HK-2 (cell line): ENCODE data around the gene PPIL4.
A peak's percentile ranks its signal among the peaks of the same experiment; 100 is the strongest.

Experiments
- DNase-seq: peaks from one replicate; pipeline ENCODE4 v3.0.0-alpha.2; 2018; ENCODE audit not compliant: unreplicated experiment

The PPIL4 gene, protein sequence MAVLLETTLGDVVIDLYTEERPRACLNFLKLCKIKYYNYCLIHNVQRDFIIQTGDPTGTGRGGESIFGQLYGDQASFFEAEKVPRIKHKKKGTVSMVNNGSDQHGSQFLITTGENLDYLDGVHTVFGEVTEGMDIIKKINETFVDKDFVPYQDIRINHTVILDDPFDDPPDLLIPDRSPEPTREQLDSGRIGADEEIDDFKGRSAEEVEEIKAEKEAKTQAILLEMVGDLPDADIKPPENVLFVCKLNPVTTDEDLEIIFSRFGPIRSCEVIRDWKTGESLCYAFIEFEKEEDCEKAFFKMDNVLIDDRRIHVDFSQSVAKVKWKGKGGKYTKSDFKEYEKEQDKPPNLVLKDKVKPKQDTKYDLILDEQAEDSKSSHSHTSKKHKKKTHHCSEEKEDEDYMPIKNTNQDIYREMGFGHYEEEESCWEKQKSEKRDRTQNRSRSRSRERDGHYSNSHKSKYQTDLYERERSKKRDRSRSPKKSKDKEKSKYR

GRCh38 chr6:149545754-149546471 lies at the start of gene PPIL4:
Gene PPIL4, minus strand, starts transcription at chr6:149546043. Its CDS starts 38 bp downstream, at chr6:149546005.
- peak; percentile 92 for DNase-seq

GRCh38 chr6:149593408-149593807 lies 47.6 kb upstream of the PPIL4 start:
- DNase-seq, result peak; percentile 6

- DNase-seq, result no peak
These were observed 47.1 kb upstream of the PPIL4 start for GRCh38 chr6:149592983-149593382.

- no peak for DNase-seq
These were observed 40.3 kb upstream of the PPIL4 start for GRCh38 chr6:149586149-149586548.

DNA sequence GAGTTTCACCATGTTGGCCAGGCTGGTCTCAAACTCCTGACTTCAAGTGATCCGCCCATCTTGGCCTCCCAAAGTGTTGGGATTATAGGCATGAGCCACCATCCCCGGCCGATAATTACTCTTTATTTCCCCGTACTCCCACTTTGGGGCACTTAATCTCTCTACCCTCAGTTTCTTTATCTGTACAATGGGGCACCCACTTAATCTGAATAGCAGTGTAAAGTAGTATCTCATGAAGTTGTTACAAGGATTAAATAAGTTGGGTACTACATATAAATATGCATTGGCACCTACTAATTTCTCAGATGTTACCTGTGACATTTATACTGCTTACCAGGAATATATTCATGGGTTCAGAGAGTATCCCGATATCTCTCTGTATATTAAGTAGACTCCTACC lies 35.5 kb upstream of the PPIL4 start:
- no peak for DNase-seq

DNA sequence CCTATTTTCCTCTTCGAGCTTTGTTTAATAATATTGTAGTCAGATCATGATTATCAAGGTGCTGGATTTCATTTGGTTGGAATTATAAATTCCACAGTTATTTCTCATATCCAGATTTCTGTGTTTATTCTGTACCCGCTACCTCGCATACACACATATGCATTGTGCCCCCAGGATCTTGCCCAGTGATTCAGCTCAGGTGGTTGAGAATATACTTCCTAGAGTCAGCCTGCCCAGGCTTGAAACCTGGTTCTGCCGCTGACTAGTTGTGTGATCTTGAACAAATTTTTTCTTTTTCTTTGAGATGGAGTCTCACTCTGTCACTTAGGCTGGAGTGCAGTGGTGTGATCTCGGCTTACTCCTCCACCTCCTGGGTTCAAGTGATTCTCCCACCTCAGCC lies 35.0 kb upstream of the PPIL4 start:
- no peak for DNase-seq

DNA sequence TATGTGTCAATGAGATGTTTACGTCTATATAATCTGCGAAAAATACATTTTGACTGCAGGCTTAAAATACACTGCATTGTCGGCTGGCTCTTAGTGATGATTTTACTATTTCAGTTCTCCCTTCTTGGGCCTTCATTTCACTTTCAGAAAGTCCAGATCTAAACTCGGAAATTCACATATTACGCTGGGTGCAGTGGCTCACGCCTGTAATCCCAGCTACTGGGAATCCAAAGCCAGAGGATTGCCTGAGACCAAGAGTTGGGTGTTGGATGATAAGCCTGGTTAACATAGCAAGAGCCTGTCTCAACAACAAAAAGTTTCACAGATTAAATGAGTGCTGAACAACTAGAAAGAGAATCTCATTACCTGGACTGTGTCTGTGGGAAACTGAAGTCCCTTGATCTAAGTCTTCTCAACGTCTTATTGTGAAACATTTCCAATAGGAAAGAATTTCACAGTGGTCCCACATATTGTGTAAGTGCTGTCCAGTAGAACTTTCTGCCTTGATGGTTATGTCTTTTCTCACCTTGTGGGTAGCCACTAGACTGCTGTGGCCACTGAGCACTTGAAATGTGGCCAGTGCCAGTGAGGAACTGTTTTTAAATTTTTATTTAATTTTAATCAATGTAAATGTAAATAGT lies 22.2 kb upstream of the PPIL4 start:
- DNase-seq, result no peak

GRCh38 chr6:149567194-149567586 lies 21.3 kb upstream of the PPIL4 start:
- DNase-seq, result no peak

GRCh38 chr6:149566410-149567193 lies 20.8 kb upstream of the PPIL4 start:
- peak; percentile 57 for DNase-seq

DNA sequence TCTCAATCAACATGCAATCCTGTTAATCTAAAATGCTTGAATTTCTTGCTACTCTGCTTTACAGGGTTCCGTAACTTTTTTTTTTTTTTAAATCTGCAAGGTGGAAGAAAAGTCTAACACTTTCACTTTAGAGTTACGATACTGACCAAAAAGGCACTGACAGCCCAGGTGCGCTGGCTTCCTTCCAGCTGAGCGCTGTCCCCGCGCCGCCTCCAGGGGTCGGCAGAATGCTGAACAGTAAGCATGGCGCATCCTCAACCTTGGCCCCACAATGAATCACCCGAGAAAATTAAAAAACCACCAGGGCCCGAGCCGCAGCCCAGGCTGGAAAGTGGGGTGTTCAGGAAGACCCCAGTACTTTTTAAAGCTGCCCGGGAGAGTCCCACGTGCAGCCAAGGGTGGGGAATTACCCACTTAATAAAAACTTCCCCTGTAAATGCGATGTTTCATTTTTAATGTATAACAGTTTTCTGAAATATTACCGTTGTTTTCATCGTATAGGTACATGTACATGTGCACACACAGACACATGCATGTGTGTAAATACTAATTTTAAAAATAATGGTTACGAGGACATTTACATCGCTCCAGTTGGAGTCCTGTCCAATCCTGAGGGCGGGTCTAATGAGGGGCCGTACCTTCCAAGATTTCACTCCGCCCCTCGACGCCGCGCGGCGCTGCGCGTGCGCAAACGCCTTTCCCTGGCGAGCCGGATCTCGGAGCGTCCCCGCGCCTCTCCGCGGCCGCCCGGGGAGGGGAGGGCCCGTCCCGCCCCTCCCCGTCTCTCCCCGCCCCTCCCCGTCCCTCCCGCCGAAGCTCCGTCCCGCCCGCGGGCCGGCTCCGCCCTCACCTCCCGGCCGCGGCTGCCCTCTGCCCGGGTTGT lies 19.9 kb upstream of the PPIL4 start, which contains the start of gene GINM1:
Gene GINM1, plus strand, starts transcription at position 849 of the 883 bp plus-strand sequence. CDS start 40 bp downstream, outside the sequence.
- DNase-seq, result peak; percentile 95

GRCh38 chr6:149563928-149564325 lies 18.1 kb upstream of the PPIL4 start:
- no peak for DNase-seq

DNA sequence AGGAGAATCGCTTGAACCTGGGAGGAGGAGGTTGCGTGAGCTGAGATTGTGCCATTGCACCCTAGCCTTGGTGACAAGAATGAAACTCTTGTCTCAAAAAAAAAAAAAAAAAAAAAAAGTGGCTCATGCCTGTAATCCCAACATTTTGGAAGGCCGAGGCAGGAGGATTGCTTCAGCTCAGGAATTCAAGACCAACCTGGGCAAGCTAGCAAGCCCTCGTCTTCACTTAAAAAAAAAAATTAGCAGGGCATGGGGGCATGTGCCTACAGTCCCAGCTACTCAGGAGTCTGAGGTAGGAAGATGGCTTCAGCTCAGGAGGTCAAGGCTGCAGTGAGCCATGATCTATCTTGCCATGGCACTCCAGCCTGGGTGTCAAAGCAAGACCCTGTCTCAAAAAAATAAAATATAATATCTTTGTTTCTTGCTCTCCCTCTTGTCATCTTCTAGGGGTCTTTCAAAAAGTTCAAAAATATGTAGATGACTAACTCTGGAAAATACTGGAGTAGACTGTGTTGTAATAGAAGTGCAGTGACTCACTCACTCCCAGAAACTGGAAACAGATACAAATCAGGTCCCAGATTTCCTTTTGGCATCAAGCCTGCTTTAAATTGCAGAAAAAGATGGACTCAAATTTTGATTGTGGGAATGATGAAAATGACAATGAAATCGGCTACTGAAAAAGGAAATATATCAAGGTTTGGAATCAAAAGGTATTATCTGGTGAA lies 17.5 kb upstream of the PPIL4 start:
- no peak for DNase-seq

DNA sequence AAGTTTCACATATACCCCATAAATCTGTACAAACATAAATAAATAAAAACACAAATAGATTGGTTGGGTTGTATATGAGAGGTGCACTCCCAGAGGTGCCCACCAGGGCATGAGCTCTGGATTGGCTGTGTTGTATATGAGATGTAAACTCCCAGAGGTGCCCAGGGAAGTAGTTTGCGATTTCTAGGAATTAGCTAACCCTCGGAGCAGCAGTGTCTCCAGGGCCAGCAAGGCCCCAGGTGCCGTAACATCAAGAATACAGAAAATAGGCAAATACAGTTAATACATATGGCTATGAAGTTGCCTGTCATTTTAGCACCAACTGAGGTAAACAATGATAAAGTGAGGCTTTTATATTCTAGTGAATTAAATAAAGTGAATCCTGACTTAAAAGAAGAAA lies 14.9 kb upstream of the PPIL4 start:
- no peak for DNase-seq

GRCh38 chr6:149559389-149559788 lies 13.5 kb upstream of the PPIL4 start:
- DNase-seq, result no peak

- DNase-seq, result no peak
These were observed 12.2 kb upstream of the PPIL4 start for GRCh38 chr6:149558029-149558428.

GRCh38 chr6:149551920-149552319 lies 6.1 kb upstream of the PPIL4 start:
- no peak for DNase-seq

- DNase-seq, result peak; percentile 45
These were observed 537 bp downstream of the PPIL4 start for GRCh38 chr6:149545258-149545753.

GRCh38 chr6:149544646-149545257 lies 1.1 kb downstream of the PPIL4 start:
- no peak for DNase-seq

GRCh38 chr6:149541139-149541538 lies 4.7 kb downstream of the PPIL4 start:
- DNase-seq, result no peak
